NCI-H510A (cell line): Measurements from ENCODE around the gene TTC3.
A peak's percentile ranks its signal among the peaks of the same experiment; 100 is the strongest.
"Not testable (repeated sequence)": the region's sequence is repeated elsewhere in the genome, so short reads cannot be mapped to it uniquely, and the experiment has no call there.

Source experiments
- DNase-seq: peaks from one replicate; lab custom pipeline; 2025; lab: John Stamatoyannopoulos, UW

Gene TTC3

GRCh38 chr21:37199057-37199924 is 126.2 kb downstream of the TTC3 start:
- DNase-seq, result no peak

GRCh38 chr21:37200641-37201480 is 127.8 kb downstream of the TTC3 start:
- DNase-seq, result no peak

DNA sequence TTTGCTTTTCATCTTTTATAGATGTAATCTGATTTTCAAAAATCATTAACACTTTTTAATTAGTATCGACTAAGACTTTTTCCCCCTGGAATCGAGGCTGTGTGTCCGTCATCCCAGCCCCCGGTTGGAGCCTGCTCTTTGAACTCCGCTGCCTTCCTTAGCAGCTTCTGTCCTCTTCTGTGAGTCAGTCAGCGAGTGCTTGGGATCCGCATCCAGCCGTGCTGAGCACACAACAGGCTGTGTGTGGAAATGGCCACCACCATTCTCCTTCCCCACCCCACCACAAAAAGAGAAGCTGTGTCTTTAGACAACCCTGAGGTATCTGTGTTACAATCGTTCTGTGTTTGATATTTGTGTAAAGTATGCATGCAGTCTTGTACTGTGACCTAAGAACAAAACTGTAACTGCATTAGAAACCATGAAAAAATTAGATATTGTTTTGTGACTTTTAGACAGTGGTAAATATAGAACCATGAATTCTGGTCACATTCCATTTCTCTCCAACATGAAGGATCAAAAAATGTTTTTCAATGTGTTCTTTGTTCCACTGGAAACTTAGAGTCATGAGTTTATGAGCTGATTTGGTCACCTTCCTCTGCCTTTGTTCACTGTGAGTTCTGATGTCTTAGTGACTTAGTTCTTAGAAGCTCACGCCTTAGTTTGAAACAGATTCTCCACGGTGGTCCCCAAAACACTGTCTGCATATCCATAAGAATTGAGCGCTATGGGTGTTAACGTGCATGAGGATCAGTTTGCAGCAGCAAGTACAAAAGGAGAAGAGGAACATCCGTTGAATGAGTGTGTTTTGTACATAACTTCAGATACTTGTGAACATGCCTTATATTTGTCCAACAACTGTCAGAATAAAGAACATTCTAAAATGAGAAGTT is 129.4 kb downstream of the TTC3 start:
- no peak for DNase-seq

DNA sequence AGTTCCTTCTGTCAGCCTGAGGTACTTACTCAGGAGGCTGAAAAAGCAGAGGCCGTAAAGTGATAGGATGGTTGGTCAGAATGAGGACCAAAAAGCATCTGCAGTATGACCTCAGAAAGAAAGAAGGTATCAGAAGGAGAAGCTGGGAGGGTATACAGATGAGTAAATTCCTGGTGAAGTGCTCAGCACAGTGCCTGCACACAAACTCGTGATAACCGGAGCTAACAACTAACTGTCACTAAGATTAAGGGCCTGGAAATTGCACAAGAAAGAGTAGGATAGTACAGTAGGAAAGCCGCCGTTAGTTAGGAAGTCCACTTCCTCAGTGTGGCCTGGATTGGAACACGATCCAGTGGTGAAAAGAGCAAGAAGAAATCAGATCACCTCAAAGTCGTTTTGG is 131.5 kb downstream of the TTC3 start:
- no peak for DNase-seq

GRCh38 chr21:37206496-37206895 is 133.4 kb downstream of the TTC3 start:
- DNase-seq, result no peak

GRCh38 chr21:37207441-37208009 is 134.5 kb downstream of the TTC3 start:
- no peak for DNase-seq

- DNase-seq, result no peak
These were observed 135.1 kb downstream of the TTC3 start for GRCh38 chr21:37208056-37208721.

GRCh38 chr21:37208741-37209225 is 135.7 kb downstream of the TTC3 start:
- DNase-seq, result no peak

DNA sequence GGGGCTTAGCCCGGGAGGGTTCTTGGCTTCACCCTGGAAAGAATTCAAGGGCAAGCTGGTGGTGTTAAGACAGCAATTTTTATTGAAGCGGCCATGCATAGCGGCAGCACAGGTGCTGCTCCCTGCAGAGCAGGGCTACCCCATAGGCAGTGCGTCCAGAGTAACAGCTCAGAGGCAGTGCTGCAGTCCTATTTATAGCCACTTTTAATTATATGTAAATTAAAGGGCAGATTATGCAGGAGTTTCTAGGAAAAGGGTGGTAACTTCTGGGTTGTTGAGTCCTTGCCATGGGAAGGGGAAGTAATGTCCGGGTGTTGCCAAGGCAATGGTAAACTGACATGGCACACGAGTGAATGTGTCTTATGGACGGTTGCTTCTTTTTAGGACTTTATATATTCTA is 137.1 kb downstream of the TTC3 start:
- DNase-seq, result no peak

DNA sequence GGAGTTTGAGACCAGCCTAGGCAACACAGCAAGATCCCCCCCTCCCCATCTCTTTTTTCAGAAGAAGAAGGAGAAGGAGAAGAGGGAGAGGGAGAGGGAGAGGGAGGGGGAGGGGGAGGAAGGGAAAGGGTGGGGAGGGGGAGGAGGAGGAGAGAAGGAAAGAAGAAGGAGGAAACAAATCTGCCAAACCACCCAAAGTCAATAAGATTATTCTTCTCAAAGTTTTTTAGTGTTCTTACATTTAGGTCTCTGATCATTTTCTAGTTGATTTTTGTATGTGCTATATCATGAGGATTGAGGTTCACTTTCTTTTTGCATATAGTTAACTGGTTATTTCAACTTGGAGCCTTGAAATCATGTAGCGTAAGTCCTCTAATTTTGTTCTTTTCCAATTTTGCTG is 137.7 kb downstream of the TTC3 start:
- no peak for DNase-seq

GRCh38 chr21:37214952-37215351 is 141.9 kb downstream of the TTC3 start:
- DNase-seq, result no peak

GRCh38 chr21:37219761-37220432 is 146.8 kb downstream of the TTC3 start:
- DNase-seq, result no peak

DNA sequence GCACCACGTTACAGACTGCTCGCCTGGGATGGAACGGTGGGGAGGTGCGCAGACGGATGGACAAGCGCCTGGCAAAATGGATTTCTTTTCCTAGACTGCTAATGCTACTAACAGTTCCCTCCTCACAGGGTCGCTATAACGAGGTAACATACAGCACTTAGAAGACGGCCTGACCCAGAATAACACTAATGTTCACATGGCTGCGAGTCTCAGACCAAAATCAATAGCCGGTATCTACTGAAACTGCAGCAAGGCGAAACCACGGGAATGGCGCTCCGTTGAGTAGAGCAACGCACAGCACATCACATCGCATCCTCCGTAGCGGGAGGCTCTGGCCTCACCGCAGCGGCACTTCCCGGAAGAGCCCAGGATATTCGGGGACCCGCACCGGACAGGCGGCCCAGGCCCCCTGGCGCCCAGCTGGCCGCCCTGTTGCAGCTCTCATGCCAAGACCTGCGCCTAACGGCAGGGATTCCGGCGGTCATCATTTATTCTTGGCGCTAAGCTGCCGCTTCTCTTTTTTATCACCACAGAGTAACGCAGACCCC is 147.5 kb downstream of the TTC3 start:
- no peak for DNase-seq

DNA sequence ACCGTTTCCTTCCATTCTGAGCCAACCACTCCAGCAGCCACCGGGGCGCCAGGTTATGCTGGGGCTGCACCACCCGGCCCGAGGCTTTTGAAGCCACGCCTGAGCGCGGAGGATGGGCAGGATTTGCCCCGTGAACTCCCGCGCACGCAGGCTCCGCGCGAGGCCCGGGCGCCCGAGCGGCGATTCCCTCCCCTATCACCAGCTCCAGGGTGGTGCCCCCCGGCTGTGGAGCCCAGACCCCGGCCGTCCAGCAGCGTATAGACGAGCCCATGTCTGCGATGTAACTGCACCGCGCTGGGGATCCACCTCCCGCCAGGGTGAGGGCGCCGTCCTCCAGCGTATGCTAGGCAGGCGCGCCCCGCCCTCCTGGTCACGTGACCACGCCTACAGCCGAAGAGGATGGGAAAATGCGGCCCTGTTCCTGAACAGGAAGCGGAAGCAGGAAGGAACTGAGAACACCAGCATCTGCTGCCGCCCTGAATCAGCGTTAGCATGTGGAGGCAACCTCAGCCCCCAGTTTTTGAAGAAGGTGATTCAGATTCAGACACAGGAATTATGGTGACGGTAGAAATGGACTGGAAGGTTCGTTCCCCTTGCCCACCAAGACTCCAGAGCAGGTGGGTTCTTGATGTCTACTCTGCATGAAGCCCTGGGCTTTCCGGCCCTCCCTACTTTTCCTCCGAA is 148.1 kb downstream of the TTC3 start:
- DNase-seq, result peak; percentile 85

DNA sequence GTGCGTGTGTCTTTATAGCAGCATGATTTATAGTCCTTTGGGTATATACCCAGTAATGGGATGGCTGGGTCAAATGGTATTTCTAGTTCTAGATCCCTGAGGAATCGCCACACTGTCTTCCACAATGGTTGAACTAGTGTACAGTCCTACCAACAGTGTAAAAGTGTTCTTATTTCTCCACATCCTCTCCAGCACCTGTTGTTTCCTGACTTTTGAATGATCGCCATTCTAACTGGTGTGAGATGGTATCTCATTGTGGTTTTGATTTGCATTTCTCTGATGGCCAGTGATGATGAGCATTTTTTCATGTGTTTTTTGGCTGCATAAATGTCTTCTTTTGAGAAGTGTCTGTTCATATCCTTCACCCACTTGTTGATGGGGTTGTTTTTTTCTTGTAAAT is 149.2 kb downstream of the TTC3 start:
- DNase-seq, result not testable (repeated sequence)

DNA sequence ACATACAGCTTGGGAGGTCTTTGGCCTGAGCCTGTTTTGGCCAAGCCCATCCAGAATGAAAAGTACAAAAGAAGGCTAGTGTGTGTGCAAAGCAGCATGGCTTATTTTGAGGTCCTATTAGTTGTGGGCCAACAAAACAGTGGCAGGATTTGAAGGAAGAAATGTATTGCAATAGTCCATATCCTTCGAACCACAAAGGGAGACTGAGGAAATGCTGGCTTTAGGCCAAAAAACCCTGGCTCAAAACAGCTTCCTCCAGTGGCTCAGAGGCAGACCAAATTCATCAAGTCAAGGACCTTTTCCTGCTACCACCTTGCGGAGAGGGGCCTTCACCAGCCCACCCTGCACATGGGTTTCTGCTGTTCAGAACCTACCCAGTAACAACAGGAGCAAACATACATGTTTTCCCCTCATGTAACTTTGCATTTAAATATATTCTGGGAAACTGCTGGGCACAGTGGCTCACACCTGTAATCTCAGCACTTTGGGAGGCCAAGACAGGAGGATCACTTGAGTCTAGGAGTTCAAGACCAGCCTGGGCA is 150.8 kb downstream of the TTC3 start:
- DNase-seq, result no peak

DNA sequence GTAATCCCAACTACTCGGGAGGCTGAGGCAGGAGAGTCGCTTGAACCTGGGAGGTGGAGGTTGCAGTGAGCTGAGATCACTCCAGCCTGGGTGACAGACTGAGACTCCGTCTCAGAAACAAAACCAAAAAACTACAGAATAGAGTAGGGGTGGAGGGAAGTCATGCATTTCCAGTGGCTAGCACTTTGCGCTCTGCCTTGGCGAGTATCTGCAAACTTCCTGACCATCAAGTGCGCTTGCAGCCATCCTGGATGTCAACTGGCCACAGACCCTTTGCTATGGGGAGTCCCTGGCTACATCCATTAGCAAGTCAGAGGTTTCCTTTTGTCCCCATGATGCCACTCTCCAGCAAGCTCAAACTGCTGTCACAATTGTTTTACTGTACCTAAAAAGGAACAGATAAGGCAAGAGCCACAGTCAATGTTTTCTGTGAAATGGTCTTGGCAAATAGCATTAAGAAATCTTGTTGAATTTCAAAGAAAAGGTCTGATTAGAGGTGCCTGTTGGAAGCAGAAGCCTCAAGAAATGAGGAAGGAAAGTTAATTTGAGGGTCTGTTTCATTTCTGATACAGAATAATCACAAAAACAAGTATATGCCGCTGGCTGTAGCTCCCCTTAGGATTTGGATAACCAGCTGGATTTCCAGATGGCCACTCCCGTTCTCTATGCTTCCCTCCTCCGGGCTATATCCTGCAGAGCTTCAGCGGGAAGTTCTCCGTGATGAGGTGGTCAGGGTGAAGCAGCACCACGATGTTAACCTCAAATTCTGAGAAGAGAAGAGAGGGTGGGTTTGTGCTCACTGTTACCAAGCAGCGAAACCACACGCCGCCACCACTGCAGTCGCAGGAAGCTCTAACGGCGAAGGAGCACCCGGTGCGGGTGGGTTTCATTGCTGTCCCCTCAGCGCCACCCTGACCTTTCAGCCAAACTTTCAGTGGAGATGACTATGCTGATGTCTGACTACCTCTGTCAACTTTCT is 152.1 kb downstream of the TTC3 start:
- DNase-seq, result no peak
